AG09309 (cell line): ENCODE data around the gene PAOX.
A peak's percentile ranks its signal among the peaks of the same experiment; 100 is the strongest.

Experiments
- DNase-seq: peaks from one replicate; pipeline ENCODE4 v3.0.0-alpha.2; 2010; ENCODE audit warnings: low read depth
- H3K4me3 ChIP-seq: 2 replicates; pipeline ENCODE4 v1.5.1; 2011; ENCODE audit warnings: mild to moderate bottlenecking, low read depth, low read length, moderate library complexity; ENCODE audit not compliant: control insufficient read depth
- CTCF ChIP-seq: IDR thresholded peaks from 2 replicates; pipeline ENCODE4 v1.5.1; 2011; ENCODE audit warnings: mild to moderate bottlenecking, low read depth, low read length, inconsistent platforms; ENCODE audit not compliant: insufficient read depth, control insufficient read depth; ENCODE audit errors: missing control alignments

PAOX gene

GRCh38 chr10:133379152-133379800, at the start of gene PAOX:
PAOX (plus strand) TSS chr10:133379262; CDS start chr10:133379317, 55 bp downstream.
- no peak for TF ChIP-seq CTCF
- peak within 1 kb of the TSS; percentile 74 for H3K4me3 ChIP-seq
- DNase-seq = no peak

DNA sequence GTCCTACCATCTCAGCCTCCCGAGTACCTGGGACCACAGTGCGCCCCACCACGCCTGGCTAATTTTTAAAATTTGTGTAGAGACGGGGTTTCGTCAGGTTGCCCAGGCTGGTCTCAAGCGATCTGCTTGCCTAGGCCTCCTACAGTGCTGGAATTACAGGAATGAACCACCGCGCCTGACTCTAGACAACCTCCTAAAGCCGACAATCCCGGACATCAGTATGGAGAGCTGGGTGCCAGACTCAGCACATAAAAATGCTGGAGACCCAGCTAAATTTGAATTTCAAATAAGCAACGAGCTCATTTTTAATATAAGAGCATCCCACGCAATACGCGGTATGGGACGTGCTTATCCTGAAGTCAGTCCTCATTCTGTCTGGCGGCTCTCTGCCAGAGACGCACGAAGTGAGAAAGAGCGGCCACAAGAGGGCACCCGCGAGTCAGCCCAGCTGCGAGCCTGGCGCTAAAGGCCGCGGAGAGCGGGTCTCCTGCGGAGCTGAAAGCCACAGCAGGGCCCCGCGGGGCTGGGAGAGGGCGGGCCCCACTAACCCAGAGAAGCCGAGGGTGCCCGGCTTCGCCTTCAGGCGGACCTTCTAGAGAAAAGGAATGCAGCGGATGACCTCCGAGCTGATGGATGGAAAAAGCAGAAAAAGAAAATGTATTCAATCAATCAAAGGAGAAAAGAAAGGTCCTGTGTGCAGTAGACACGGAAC, 49.4 kb upstream of the PAOX start:
- peak overlapping the region; percentile 26 for H3K4me3 ChIP-seq
- peak; percentile 31 for DNase-seq
- TF ChIP-seq CTCF = peak; percentile 97

DNA sequence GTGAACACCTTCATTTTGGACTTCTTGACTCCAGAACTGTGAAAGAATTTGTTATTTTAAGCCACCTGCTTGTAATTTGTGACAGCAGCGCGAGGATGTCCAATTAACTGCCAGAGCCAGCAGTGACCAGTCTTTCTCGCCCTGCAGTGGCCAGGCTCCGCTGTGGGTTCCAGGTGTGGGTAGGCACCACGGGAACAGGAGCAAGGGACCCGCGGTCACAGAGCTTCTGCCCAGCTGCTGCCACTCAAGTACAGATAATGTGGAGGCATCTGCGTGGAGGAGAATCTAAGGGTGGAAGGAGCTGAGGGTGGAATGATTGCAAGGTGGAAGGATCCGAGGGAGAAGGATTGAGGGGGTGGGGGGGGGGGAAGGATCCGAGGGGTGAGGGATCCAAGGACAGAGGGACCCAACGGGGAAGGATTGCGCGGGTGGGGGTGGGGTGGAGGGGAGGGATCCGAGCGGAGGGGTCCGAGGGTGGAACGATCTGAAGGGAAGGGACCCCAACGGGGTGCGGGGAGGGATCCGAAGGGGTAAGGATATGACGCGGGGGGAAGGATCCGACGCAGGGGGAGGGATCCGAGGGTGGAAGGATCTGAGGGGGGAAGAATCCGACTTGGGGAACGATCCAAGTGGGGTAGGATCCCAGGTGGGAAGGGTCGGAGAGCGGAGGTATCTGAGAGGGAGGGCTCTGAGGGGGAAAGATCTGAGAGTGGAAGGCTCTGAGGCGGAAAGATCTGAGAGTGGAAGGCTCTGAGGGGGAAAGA, 45.9 kb upstream of the PAOX start:
- no peak for TF ChIP-seq CTCF
- no peak overlapping the region for H3K4me3 ChIP-seq
- DNase-seq = no peak

- no peak for DNase-seq
- peak overlapping the region; percentile 29 for H3K4me3 ChIP-seq
- no peak for TF ChIP-seq CTCF
These were observed 44.4 kb upstream of the PAOX start for GRCh38 chr10:133334503-133335245.

DNA sequence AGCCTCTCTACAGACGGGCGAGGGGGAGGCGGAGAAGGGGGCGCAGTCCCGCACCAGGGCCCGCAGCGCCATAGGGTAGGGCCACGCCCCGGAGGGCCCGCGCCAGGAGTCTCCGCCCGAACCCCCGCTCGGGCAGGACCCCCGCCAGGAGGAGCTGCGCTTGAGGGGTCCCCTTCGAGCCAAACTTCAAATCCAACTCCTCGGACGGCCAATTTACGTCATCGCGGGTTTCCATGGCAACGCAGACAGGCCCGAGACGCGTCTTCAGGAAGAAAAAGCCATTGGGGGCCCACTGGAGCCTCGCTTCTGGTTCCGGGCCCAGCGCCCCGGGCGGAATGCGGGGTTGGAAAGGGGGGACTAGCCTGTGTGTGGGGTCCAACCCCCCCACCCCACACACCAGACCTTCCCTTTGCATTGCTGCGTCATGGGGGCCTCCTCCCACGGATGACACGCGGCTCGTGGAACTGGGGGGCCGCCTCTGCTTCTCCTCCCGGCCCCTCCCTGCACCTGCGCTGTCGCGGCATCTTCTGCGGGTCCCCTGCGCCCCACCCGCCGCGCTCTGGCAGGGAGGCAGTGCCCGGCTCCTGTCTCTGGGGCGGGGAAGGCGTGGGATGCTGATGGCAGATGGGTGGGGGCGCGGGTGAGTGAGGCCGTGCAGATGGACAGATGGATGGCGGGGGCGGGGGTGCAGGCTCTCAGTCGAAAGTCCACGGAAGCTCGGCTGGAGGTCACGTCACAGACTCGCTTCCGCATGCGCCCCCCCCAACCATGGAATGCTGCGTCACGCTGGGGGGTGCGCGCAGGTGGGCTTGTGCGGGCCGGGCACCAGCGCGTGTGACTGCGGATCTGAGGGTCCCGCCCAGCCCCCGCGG, 43.6 kb upstream of the PAOX start:
- no peak for DNase-seq
- TF ChIP-seq CTCF = no peak
- peak overlapping the region; percentile 29 for H3K4me3 ChIP-seq
